GM12801 (cell line): ENCODE data around the gene KLRD1.

Source experiments
- CTCF ChIP-seq: IDR thresholded peaks from one replicate; pipeline ENCODE4 v1.5.1; 2011; ENCODE audit warnings: control low read depth; ENCODE audit not compliant: insufficient read length; ENCODE audit errors: extremely low read depth

The KLRD1 gene

GRCh38 chr12:10305411-10305810 is 2.3 kb upstream of the KLRD1 start:
- no peak for TF ChIP-seq CTCF

GRCh38 chr12:10310926-10311720 is 3.5 kb downstream of the KLRD1 start:
- TF ChIP-seq CTCF: no peak

GRCh38 chr12:10319388-10319787 is 11.7 kb downstream of the KLRD1 start:
- TF ChIP-seq CTCF: no peak

GRCh38 chr12:10320643-10321042 is 13.0 kb downstream of the KLRD1 start:
- TF ChIP-seq CTCF: no peak

GRCh38 chr12:10331642-10332239 is 24.1 kb downstream of the KLRD1 start:
- no peak for TF ChIP-seq CTCF

- no peak for TF ChIP-seq CTCF
Measured at GRCh38 chr12:10339053-10339840, 31.6 kb downstream of the KLRD1 start.

GRCh38 chr12:10341892-10342509 is 34.3 kb downstream of the KLRD1 start:
- TF ChIP-seq CTCF: no peak
